Hepatocyte (in vitro differentiated cells): ENCODE measurements around the gene CLEC2D. TPM values are rescaled to one million over a fixed set of nuclear protein-coding genes. Genes with fewer than 3 reads are reported as not detected.
"Not testable (repeated sequence)": the region's sequence is repeated elsewhere in the genome, so short reads cannot be mapped to it uniquely, and the experiment has no call there.

Experiments used
- DNase-seq: peaks from one replicate; pipeline ENCODE4 v3.0.0-alpha.2; 2016; ENCODE audit warnings: low spot score
- H2AFZ ChIP-seq: fragments of 200-600 bp; sonication (generic); 2 replicates; pipeline ENCODE4 v1.6.0; 2016; ENCODE audit warnings: antibody characterized with exemption, mild to moderate bottlenecking
- H3K27ac ChIP-seq: fragments of 200-600 bp; sonication (generic); 2 replicates; pipeline ENCODE4 v1.5.1; 2016; ENCODE audit warnings: mild to moderate bottlenecking
- H3K27me3 ChIP-seq: fragments of 200-600 bp; sonication (generic); 2 replicates; pipeline ENCODE4 v1.6.1; 2016
- H3K36me3 ChIP-seq: fragments of 200-600 bp; sonication (generic); replicated peaks from 2 replicates; pipeline ENCODE4 v1.5.1; 2016; ENCODE audit warnings: low read depth; ENCODE audit not compliant: insufficient read depth
- H3K4me1 ChIP-seq: fragments of 200-600 bp; sonication (generic); 2 replicates; pipeline ENCODE4 v1.5.1; 2016; ENCODE audit warnings: mild to moderate bottlenecking, moderate library complexity; ENCODE audit not compliant: insufficient read depth
- H3K4me2 ChIP-seq: fragments of 200-600 bp; sonication (generic); 2 replicates; pipeline ENCODE4 v1.6.0; 2016
- H3K4me3 ChIP-seq: fragments of 200-600 bp; sonication (generic); 2 replicates; pipeline ENCODE4 v1.5.1; 2016; ENCODE audit warnings: mild to moderate bottlenecking
- H3K79me2 ChIP-seq: fragments of 200-600 bp; sonication (generic); 2 replicates; pipeline ENCODE4 v1.6.0; 2017; ENCODE audit warnings: mild to moderate bottlenecking
- H3K9me2 ChIP-seq: fragments of 200-600 bp; sonication (generic); replicated peaks from 2 replicates; pipeline ENCODE4 v1.6.0; 2017; ENCODE audit warnings: mild to moderate bottlenecking; ENCODE audit not compliant: insufficient read depth
- H3K9me3 ChIP-seq: fragments of 200-600 bp; sonication (generic); 2 replicates; pipeline ENCODE4 v1.5.1; 2016; ENCODE audit warnings: low read depth, mild to moderate bottlenecking
- H4K20me1 ChIP-seq: fragments of 200-600 bp; sonication (generic); 2 replicates; pipeline ENCODE4 v1.6.0; 2016; ENCODE audit warnings: mild to moderate bottlenecking; ENCODE audit not compliant: insufficient read depth, poor library complexity, severe bottlenecking
- CTCF ChIP-seq: fragments of 200-600 bp; sonication (generic); IDR thresholded peaks from 2 replicates; pipeline ENCODE4 v1.5.1; 2016; ENCODE audit warnings: antibody characterized with exemption, mild to moderate bottlenecking; ENCODE audit not compliant: poor library complexity
- EZH2 ChIP-seq: fragments of 200-600 bp; sonication (generic); IDR thresholded peaks from 2 replicates; pipeline ENCODE4 v1.6.1; 2016; ENCODE audit warnings: antibody characterized with exemption, mild to moderate bottlenecking, borderline replicate concordance
- EZH2phosphoT487 ChIP-seq: fragments of 200-600 bp; sonication (generic); IDR thresholded peaks from one replicate; pipeline ENCODE4 v1.6.1; 2018; ENCODE audit warnings: antibody characterized with exemption, mild to moderate bottlenecking, low read depth, moderate library complexity; ENCODE audit not compliant: unreplicated experiment, severe bottlenecking
- WGBS: methylation state at CpG from one replicate; pipeline ENCODE4 v1.1.6; 2016; ENCODE audit warnings: low lambda C conversion rate; ENCODE audit errors: missing lambda C conversion rate; 5-methylcytosine and 5-hydroxymethylcytosine counted together
- polyA plus RNA-seq: library from polyadenylated mRNA; unstranded; fragments of >200 nt; fragmentation: Nextera tagmentation; extraction: Ambion mirVana; gene quantifications from 2 replicates; pipeline ENCODE4 v1.2.1, GENCODE V29; 2016
- total RNA-seq: library from RNA; depleted of rRNA; stranded (reverse); fragments of >200 nt; gene quantifications from 2 replicates; pipeline ENCODE4 v1.2.3, GENCODE V29; 2014

CLEC2D gene
- total and polyA plus RNA-seq, 2 experiments from 2014 or later, result 3.7 to 5.7 TPM

- Histone ChIP-seq H3K9me2 (no peaks in the 10 kb centered on the region), H2AFZ (no peak overlapping the region), H3K4me1 (no peaks in the 10 kb centered on the region), H3K4me3 (no peak overlapping the region), H3K79me2 (no peaks in the 10 kb centered on the region), H3K4me2 (no peak overlapping the region), H3K36me3 (no peaks in the 10 kb centered on the region), H3K27me3 (no peaks in the 10 kb centered on the region), H4K20me1 (no peaks in the 10 kb centered on the region), H3K27ac (no peak overlapping the region), H3K9me3 (no peaks in the 10 kb centered on the region)
- TF ChIP-seq EZH2, result no peak
- TF ChIP-seq EZH2phosphoT487, result no peak
- TF ChIP-seq CTCF, result no peak
- 97% methylated on average over 3 of the region's 3 CpGs for WGBS
- no peak for DNase-seq
These were observed 32.7 kb downstream of the CLEC2D start for GRCh38 chr12:9702255-9702654.

- H4K20me1 ChIP-seq, H3K4me2 ChIP-seq: not testable (repeated sequence)
- WGBS, result 91% methylated on average over 5 of the region's 5 CpGs
These were observed 35.0 kb downstream of the CLEC2D start for GRCh38 chr12:9704561-9704960.

GRCh38 chr12:9706086-9706685 is 36.7 kb downstream of the CLEC2D start:
- no peak overlapping the region for H3K27ac ChIP-seq
- H2AFZ ChIP-seq, result no peak overlapping the region
- H3K79me2 ChIP-seq, result no peaks in the 10 kb centered on the region
- no peak for DNase-seq
- H3K9me2 ChIP-seq, result no peaks in the 10 kb centered on the region
- H3K27me3 ChIP-seq, result no peaks in the 10 kb centered on the region
- no peak overlapping the region for H3K4me3 ChIP-seq
- no peaks in the 10 kb centered on the region for H4K20me1 ChIP-seq
- H3K4me2 ChIP-seq, result no peak overlapping the region
- no peaks in the 10 kb centered on the region for H3K9me3 ChIP-seq
- TF ChIP-seq EZH2phosphoT487, result no peak
- no peak for TF ChIP-seq CTCF
- no peak for TF ChIP-seq EZH2
- H3K36me3 ChIP-seq, result no peaks in the 10 kb centered on the region
- no peaks in the 10 kb centered on the region for H3K4me1 ChIP-seq

More at GRCh38 chr12:9704561-9704960, 35.0 kb downstream of the CLEC2D start:
- not testable (repeated sequence) for DNase-seq, H3K27me3 ChIP-seq, H2AFZ ChIP-seq, H3K36me3 ChIP-seq, H3K4me1 ChIP-seq, H3K9me3 ChIP-seq, H3K4me3 ChIP-seq, H3K27ac ChIP-seq, H3K79me2 ChIP-seq, H3K9me2 ChIP-seq

DNA sequence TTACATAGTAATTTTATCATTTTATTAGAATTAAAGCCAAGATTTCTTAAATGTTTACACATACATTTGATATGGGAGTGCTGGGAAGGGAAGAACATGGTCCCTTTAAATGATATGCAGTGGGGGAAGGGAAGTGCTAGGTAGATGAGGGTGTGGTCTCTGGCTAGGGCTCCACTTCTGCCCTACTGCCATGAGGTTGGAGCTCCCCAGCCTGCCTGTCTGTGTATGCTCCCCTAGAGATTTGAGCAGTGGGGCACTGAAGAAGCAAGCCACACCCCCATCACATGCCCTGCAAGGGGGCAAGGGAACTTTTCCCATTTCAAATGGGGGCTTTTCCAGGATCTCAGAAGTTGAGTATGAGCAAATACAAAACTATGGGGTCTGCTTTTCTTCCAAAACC is 37.8 kb downstream of the CLEC2D start:
- no peak for DNase-seq

More for the DNA sequence above, 37.8 kb downstream of the CLEC2D start:
- no peaks in the 10 kb centered on the region for H3K9me2 ChIP-seq
- H3K27me3 ChIP-seq, result no peaks in the 10 kb centered on the region
- H3K4me2 ChIP-seq, result no peak overlapping the region
- H3K4me3 ChIP-seq, result no peak overlapping the region
- no peaks in the 10 kb centered on the region for H3K36me3 ChIP-seq
- no peaks in the 10 kb centered on the region for H3K4me1 ChIP-seq
- no peaks in the 10 kb centered on the region for H3K9me3 ChIP-seq
- TF ChIP-seq CTCF (no peak), EZH2phosphoT487 (no peak), EZH2 (no peak)
- H3K27ac ChIP-seq, result no peak overlapping the region
- no peak overlapping the region for H2AFZ ChIP-seq
- no peaks in the 10 kb centered on the region for H3K79me2 ChIP-seq
- no peaks in the 10 kb centered on the region for H4K20me1 ChIP-seq
